GM10248 (cell line): ENCODE results near the gene MIA3.

ENCODE experiments used
- CTCF ChIA-PET: fragments of 300-600 bp; sonication (Branson Sonifier 250); formaldehyde crosslinking; extraction: SDS; loops from one replicate; lab custom pipeline; 2021; ENCODE audit warnings: antibody characterized with exemption; lab: Yijun Ruan, JAX
- POLR2A ChIA-PET: fragments of 350-650 bp; sonication (Branson Sonifier 250); formaldehyde crosslinking; extraction: SDS; loops from one replicate; lab custom pipeline; 2020; ENCODE audit warnings: antibody characterized with exemption; lab: Yijun Ruan, JAX
- DNase-seq: peaks from one replicate; pipeline ENCODE4 v3.0.0; 2012; ENCODE audit errors: extremely low spot score
- TF ChIP-seq, protein P1 (sequence below): IDR thresholded peaks from 2 replicates; pipeline ENCODE4 v1.5.1; 2012; ENCODE audit warnings: mild to moderate bottlenecking, low read depth; ENCODE audit errors: extremely low read depth, missing control alignments, control extremely low read depth

MIA3 gene

GRCh38 chr1:222586842-222587241, 31.1 kb upstream of the MIA3 start:
- POLR2A ChIA-PET = no interaction called here
- DNase-seq = no peak
- CTCF ChIA-PET = interaction anchor here (0.6 kb wide), 1 partner anchor 26 kb away, joined by 3 read pairs; no protein-coding TSS in a partner anchor
- TF ChIP-seq, protein P1, sequence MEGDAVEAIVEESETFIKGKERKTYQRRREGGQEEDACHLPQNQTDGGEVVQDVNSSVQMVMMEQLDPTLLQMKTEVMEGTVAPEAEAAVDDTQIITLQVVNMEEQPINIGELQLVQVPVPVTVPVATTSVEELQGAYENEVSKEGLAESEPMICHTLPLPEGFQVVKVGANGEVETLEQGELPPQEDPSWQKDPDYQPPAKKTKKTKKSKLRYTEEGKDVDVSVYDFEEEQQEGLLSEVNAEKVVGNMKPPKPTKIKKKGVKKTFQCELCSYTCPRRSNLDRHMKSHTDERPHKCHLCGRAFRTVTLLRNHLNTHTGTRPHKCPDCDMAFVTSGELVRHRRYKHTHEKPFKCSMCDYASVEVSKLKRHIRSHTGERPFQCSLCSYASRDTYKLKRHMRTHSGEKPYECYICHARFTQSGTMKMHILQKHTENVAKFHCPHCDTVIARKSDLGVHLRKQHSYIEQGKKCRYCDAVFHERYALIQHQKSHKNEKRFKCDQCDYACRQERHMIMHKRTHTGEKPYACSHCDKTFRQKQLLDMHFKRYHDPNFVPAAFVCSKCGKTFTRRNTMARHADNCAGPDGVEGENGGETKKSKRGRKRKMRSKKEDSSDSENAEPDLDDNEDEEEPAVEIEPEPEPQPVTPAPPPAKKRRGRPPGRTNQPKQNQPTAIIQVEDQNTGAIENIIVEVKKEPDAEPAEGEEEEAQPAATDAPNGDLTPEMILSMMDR = no peak

GRCh38 chr1:222588135-222588534, 29.8 kb upstream of the MIA3 start:
- CTCF ChIA-PET = no interaction called here
- no peak for DNase-seq
- TF ChIP-seq, protein P1 = no peak
- POLR2A ChIA-PET = no interaction called here

DNA sequence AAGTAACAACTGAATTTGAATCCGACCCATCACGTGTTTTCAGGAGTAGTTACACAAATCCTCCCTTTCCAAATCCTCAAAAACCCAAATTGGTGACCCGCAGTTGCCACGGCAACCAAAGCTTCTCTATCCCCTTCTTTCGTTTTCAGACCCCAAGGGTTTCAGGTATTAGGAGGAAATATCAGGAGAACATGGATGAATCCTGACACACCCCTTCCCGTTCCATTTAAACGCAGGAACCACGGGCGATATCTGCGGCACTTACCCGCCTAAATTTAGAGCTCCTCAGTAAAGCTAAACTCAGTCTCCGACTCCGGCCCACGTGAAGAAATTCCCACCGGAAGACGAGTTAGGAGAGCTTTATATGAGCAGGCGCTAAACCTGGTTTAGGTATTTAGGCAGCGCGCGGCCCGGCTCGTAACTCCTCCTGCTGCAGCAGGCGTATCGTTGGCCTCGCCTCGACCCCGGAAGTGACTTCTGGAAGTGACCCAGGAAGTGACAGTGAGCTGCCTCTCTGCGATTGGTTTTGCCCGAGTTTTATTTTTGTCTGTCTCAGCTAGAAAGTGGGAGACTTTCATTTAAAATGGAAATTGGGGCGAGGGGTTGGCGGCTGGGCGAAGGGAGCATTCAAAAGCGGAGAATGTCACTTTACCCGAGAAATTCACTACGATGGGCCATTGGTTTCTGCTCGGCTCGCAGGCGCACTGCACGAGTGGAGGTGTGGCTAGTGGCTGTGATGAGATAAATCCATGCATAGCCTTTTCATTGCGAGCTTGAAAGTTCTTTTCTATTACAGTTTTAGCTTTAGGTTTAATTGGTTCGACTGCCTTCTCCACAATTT, 28.2 kb upstream of the MIA3 start, which contains the start of gene TAF1A:
Gene TAF1A (minus strand): TSS at position 472 of the 841 bp plus-strand sequence.
- ChIA-PET POLR2A (no interaction called here), CTCF (interaction anchor here (0.9 to 3.9 kb wide), 6 partner anchors 10 to 124 kb away, joined by 3 to 14 read pairs (median 6); no protein-coding TSS in a partner anchor)
- DNase-seq = peak; percentile 88
- TF ChIP-seq, protein P1 = no peak

- CTCF ChIA-PET = interaction anchor here (1.0 to 3.9 kb wide), 5 partner anchors 12 to 127 kb away, joined by 3 to 14 read pairs (median 4); no protein-coding TSS in a partner anchor
- TF ChIP-seq, protein P1 = no peak
- POLR2A ChIA-PET = no interaction called here
- DNase-seq = no peak
Measured at GRCh38 chr1:222592171-222592570, 25.7 kb upstream of the MIA3 start.

DNA sequence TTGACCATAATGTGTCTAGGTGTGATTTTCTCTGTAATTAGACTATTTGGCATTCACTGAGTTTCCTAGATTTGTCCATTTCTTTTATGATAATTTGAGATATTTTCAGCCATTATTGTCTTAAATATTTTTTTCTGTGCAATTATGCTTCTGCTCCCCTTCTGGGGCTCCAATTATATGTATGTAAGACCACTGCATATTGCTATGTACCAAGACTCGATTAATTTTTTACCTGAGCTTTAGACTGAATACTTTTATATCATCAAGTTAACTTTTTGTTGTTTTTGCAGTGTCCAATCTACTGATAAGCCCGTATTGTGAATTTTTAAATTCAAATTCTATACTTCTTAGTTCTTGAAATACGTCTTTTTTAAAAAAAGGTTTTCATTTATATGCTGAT, 23.1 kb upstream of the MIA3 start:
- ChIA-PET CTCF (interaction anchor here (1.4 to 1.5 kb wide), 2 partner anchors 39 to 40 kb away, joined by 3 read pairs; no protein-coding TSS in a partner anchor), POLR2A (no interaction called here)
- TF ChIP-seq, protein P1 = no peak
- DNase-seq = no peak

- TF ChIP-seq, protein P1 = no peak
- CTCF ChIA-PET = interaction anchor here (1.2 to 1.3 kb wide), 2 partner anchors 10 to 24 kb away, joined by 3 to 4 read pairs; no protein-coding TSS in a partner anchor
- POLR2A ChIA-PET = no interaction called here
- DNase-seq = no peak
Measured at GRCh38 chr1:222596696-222597095, 21.2 kb upstream of the MIA3 start.
